ENCODE measurements around the gene NLRP1.

DNA sequence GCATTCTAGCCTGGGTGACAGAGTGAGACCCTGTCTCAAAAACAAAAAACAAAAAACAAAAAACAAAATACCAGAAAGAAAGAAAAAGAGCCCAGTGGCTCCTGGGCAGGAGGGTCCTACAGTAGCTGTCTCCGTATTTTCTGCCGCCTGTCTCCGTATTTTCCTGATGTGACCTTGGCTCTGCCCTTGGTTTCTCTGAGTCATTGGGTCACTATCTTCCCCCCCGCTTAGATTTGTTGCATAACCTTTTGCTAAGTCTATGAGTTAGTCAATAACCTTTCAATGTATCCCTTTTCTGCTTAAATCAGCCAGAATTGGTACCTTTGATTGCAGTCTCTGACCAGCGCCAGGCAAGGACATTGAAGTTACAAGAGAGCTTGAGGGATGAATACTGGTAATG is 61.1 kb downstream of the NLRP1 start:
- no peak for TF ChIP-seq POLR2A (IDR thresholded peaks at IDR 0.05; ENCODE audit: low read length)
- no peak for TF ChIP-seq GATA1 (IDR thresholded peaks at IDR 0.05; ENCODE audit: low read depth, low read length)
